Activated CD8-positive, alpha-beta memory T cell treated with anti-CD3 and anti-CD28 coated beads, Interleukin-2, amount 50 U/mL, for 24 hours (primary cell): ENCODE results near the gene GMEB2.
"Not testable (repeated sequence)": the region's sequence is repeated elsewhere in the genome, so short reads cannot be mapped to it uniquely, and the experiment has no call there.

ENCODE experiments used
- DNase-seq: peaks from one replicate; pipeline ENCODE4 v3.0.0-alpha.2; 2020; ENCODE audit errors: extremely low read depth

The GMEB2 gene

GRCh38 chr20:63617092-63617875, 9.6 kb downstream of the GMEB2 start:
- DNase-seq: no peak

- DNase-seq: not testable (repeated sequence)
Measured at GRCh38 chr20:63613863-63614594, 12.9 kb downstream of the GMEB2 start.

- DNase-seq: no peak
Measured at GRCh38 chr20:63612276-63612931, 14.5 kb downstream of the GMEB2 start.

- no peak for DNase-seq
Measured at GRCh38 chr20:63611646-63612045, 15.3 kb downstream of the GMEB2 start.

- no peak for DNase-seq
Measured at GRCh38 chr20:63610581-63611435, 16.1 kb downstream of the GMEB2 start.

GRCh38 chr20:63606686-63607085, 20.2 kb downstream of the GMEB2 start:
- DNase-seq: no peak

- DNase-seq: no peak
Measured at GRCh38 chr20:63602321-63602720, 24.6 kb downstream of the GMEB2 start.

GRCh38 chr20:63601679-63602078, 25.2 kb downstream of the GMEB2 start:
- DNase-seq: not testable (repeated sequence)

GRCh38 chr20:63599396-63600050, 27.4 kb downstream of the GMEB2 start:
- no peak for DNase-seq

- no peak for DNase-seq
Measured at GRCh38 chr20:63598479-63599395, 28.2 kb downstream of the GMEB2 start.

GRCh38 chr20:63597651-63598478, 29.0 kb downstream of the GMEB2 start:
- DNase-seq: no peak

GRCh38 chr20:63596423-63596822, 30.5 kb downstream of the GMEB2 start:
- DNase-seq: no peak

GRCh38 chr20:63595416-63596127, 31.3 kb downstream of the GMEB2 start:
- DNase-seq: no peak

- no peak for DNase-seq
Measured at GRCh38 chr20:63594043-63594561, 32.8 kb downstream of the GMEB2 start.

- DNase-seq: no peak
Measured at GRCh38 chr20:63592661-63593060, 34.2 kb downstream of the GMEB2 start.

- no peak for DNase-seq
Measured at GRCh38 chr20:63591786-63592355, 35.0 kb downstream of the GMEB2 start.

- no peak for DNase-seq
Measured at GRCh38 chr20:63591147-63591533, 35.8 kb downstream of the GMEB2 start.
